GM21576 (cell line): ENCODE data around the gene SUMO4.
"Not testable (repeated sequence)": the region's sequence is repeated elsewhere in the genome, so short reads cannot be mapped to it uniquely, and the experiment has no call there.

Experiments
- ATAC-seq: cut with Tn5 transposase; IDR thresholded peaks from one replicate; pipeline ENCODE4 v1.9.1; 2021; ENCODE audit warnings: mild to moderate bottlenecking, moderate library complexity; ENCODE audit not compliant: unreplicated experiment

Gene SUMO4

DNA sequence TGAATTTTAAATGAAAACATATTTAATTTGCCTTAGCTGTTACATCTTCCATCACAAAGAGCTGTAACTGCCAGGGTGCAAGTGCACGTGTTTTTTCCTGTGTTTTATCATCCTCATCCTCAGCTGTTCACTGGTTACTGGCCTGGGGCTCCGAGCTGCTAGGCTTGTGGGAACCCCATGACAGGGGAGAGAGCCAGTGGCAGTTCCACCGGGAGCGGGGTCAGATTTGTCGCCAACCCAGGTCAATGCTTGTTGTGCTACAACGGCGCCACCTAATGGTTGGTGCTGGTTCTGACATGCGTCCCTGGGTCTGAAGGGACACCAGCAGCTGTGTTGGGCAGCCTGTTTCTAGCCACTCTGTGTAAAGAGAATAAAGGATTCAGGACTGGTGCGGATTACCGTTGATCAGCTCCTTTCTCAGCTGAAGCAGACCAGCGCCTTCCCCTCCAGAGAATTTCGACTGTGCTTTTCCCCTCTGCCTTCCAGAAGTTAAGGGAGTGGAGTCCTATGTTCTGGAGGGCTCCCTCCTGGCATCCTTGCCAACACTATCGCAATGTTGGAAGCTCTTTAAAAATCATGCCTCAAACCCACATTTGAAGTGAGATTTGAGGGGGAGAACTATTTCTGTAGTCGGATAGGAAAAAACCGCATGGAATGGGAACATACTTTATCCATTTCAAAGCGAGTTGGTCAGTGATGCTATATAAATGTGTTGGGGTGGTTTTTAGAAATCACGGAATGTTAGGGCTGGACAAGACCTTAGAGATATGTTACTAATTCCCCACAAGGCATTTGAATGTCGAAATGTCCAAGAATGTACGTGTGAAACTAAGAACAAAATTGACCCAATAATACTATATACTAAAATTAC lies 32.1 kb downstream of the SUMO4 start:
- peak; percentile 85 for ATAC-seq

DNA sequence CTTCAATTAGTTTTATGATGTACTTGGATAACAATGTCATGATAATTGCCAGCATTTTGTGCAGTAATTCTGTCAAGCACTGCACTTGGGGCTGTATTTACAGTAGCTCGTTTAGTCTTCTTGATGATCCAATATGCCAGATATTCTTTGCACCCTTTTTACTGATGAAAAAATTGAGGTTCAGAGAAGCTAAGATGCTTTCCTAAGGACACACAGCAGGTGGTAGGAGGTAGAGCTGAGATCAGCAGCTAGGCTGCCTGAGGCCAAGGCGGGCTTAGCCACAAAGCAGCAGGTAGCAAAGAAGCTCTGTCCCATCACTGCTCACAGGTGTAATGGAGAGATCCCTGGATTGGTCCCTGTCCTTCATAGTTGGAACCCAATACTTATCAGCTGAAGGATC lies 33.3 kb downstream of the SUMO4 start:
- ATAC-seq, result no peak

DNA sequence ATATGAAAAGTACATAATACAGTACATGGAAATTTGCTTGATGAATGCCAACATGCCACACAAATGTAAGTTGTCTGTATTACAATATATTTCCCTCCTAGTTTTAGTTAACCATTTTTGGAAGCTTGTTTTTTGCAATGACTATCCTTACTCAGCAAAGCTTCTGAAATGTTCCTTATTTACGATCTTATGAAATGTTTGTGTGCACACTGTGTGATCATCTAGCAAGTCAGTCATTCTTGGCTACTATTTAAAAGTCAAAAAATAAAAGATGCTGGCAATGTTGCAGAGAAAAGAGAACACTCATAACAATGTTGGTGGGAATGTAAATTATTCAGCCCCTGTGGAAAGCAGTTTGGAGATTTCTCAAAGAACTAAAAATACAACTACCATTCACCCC lies 33.8 kb downstream of the SUMO4 start:
- ATAC-seq, result no peak

DNA sequence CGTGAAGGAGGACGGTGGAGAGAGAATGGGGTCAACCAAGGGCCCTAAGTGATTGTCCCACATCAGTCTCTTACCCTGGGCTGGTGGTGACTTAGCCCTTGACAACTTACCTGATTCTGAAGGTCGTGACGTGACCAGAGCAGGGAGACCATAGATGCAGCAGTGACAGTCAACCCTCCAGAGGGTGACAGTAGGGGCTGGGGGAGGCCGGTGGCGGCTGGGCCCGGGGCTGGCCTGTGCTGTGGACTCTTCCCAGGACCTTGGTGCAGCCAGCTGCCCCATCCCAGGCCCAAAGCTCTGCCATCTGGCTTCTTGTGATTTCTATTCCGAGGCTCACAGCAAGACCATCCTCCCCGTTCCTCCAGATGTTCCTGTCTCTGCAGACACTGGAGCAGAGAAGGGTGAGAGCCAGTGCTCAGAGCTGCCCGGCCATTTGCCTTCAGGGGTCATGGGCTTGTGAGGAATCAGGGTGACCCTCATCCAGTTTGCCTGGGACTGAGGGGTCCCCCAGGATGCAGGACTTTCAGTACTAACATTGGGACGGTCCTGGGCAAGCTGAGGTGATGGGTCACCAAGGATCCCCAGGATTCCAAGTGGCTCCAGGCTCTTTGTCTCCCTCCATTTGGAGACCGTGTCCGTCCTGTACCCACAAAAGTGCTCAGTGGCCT lies 36.0 kb downstream of the SUMO4 start:
- ATAC-seq, result no peak

DNA sequence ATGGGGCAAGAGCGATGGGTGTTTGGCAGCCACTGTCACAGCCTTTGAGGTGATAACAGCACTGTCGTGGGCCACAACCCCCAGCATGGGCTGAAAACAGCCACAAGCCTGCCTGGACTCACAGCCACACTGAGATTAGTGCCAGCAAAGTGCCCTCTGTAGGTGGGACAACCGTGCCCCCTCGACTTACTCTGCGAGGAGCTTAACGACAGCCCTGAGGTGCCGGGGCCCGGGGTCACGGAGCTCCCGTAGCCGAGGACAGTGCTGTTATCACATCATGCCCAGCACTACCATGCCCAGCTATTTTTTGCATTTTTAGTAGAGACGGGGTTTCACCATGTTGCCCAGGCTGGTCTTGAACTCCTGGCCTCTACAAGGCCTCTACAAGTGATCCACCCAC lies 36.6 kb downstream of the SUMO4 start:
- ATAC-seq, result no peak

DNA sequence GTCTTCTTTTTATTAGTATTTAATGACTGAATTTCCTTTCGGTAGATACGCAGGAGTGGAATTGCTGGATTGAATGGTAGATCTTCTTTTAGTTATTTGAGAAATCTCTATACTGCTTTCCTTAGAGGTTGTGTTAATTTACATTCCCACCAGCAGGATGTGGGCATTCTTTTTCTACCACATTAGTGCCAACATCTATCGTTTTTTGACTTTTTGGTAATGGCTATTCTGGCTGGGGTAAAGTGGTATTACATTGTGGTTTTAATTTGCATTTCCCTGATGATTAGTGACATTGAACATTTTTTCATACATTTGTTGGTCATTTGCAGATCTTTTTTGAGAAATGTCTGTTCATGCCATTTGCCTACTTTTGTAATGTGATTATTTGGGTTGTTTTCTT lies 37.1 kb downstream of the SUMO4 start:
- ATAC-seq, result no peak

DNA sequence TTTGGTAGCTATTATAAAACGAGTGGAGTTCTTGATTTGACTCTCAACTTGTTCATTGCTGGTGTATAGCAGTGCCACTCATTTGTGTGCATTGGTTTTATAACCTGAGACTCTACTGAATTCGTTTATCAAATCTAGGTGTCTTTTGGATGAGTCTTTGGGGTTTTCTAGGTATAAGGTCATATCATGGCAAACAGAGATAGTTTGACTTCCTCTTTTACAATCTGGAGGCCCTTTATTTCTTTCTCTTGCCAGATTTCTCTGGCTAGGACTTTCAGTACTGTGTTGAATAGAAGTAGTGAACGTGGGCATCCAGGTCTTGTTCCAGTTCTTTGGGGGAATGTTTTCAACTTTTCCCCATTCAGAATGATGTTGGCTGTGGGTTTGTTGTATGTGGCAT lies 38.8 kb downstream of the SUMO4 start:
- ATAC-seq, result no peak

DNA sequence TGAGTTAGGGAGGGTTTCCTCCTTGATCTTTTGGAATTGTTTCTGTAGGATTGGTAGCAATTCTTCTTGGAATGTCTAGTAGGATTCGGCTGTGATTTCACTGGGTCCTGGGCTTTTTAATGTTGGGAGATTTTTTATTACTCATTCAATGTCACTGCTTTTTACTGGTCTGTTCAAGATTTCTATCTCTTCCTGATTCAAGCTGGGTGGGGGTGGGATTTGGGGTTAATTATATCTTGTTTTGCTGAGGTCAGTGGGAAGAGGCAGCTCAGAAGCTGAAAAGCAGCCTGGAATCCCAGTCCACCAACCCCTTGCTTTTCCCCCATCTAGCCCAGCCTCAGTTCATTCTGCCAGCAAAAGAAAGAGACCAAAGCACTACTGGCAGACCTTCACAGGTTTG lies 39.6 kb downstream of the SUMO4 start:
- ATAC-seq, result no peak

DNA sequence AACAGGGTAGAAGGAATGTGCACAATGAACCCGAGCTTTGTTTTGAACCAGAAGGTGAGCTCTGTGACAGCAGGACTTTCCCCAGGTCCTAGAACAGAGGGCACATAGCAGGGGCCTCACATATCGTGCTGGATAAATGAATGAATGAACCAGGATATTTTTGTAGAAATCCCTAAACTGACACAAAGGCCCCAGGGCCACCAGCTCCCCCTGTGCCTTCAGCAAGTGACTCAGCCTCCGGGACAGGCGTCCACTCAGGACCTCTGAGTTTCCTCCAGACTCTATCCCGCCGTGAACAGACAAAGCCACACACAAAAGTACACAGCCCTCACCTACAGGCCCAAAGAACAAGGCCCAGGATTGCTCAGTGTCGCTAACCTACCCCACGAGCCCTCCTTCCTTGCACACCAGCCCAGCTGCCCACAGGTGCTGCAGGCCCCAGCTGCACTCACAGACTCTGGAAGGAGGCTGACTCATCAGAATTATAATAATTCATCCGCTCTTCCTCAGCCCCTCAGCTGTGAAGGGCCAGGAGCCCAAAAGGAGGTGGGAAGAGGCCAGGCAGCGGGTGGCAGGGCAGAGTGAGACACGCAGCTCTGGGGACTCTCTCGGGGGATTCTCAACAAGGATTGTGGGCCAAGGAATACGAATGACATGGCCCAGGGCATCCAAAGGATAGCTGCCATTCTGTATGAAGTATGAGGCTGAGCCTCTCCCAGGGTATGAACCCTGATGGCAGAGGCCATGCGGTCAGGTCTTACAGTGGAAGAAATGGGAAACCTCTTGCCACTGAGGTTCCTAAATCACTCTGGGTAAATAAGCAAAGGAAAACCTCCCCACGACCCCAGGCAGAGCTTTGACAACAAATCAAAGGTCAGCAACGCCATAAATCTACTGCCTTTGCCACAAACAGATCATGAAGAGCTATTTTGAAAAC lies 40.9 kb downstream of the SUMO4 start:
- no peak for ATAC-seq

DNA sequence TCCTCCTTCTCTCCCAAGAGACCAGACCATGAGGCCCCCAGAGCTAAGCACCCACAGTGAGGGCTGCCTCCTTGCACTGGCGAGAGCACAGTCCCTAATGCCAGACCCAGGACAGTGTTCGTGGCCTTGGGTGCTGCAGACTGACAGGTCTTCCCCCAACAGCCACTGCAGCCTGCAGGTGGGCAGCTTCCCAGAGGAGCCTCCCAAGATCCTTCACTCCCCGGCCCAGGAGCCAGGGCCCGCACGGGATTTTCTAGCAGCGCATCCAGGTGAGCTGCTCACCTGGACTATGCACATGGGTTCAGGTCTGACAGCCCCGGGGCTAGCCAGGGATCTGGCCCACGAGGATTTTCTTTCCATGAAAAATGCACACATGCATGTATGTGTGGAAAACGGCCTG lies 41.7 kb downstream of the SUMO4 start:
- ATAC-seq, result no peak

DNA sequence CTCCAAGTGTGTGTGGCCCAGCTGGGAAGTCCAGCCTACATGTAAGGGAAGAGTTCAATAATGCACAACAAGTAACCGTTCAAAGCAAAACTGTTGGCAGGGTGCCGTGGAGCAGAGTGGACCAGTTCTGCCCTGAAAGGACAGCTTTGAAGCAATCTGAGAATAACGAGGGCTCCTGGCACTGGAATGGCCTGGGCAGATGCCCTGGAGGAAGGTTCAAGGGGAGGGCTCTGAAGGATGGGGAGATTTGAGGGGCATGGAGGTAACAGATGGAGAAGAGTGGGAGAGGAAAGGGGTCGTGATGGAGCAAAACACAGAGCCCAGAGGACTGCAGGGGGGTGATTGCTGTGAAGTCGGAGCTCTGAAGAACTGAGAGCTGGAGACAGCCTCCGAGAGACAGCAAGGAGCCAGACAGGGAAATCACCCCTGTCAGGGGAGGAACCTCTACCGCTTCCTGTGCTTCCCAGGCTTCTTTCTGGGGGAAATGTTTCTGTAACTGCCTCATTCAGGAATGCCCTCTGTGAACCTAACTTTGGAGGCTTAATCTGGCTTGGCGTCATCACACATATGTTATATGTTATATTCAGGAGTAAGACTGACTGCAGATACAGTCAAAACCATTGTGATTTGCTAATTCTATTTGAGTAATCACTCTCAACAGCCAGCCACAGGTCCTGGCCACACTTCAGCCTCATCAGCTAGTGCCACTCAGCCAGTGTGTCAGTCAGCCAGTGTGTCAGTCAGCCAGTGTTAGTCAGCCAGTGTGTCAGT lies 43.5 kb downstream of the SUMO4 start:
- no peak for ATAC-seq

DNA sequence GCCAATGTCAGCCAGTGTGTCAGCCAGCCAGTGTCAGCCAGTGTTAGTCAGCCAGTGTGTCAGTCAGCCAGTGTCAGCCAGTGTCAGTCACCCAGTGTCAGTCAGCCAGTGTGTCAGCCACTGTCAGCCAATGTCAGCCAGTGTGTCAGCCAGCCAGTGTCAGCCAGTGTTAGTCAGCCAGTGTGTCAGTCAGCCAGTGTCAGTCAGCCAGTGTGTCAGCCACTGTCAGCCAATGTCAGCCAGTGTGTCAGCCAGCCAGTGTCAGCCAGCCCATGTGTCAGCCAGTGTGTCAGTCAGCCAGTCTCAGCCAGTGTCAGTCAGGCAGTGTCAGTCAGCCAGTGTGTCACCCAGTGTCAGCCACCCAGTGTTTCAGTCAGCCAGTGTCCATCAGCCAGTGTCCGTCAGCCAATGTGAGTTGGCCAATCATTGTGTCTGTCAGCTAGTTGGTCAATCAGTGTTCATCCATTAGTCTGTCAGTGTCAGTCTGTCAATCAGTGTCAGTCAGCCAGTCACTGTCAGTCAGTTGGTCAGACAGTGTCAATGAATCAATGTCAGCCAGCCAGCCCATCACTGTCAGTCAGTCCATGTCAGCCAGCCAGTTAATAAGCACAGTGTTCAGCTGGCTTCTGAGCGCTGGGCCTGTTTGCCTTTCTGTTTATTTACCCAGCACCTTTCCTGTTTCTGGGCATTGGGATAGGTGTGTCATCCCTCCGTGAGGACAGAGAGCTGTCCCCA lies 44.5 kb downstream of the SUMO4 start:
- not testable (repeated sequence) for ATAC-seq

DNA sequence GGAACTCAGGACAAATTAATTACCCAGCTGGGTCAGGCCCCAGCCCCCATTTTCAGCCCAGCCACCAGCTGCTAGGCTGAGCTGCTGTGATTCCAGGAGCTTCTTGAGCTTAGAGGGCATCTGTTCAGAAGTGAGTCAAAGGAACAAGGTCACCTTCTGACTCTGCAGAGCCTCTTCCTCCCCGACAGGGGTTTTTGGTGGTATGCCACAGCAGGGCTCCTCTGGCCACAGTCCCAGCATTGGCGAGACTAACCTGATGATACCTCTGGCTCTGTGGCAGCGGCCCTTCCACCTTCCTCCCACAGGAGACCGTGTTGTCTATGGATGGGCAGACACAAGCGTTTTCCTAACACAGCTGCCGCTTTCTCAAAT lies 45.0 kb downstream of the SUMO4 start:
- no peak for ATAC-seq

DNA sequence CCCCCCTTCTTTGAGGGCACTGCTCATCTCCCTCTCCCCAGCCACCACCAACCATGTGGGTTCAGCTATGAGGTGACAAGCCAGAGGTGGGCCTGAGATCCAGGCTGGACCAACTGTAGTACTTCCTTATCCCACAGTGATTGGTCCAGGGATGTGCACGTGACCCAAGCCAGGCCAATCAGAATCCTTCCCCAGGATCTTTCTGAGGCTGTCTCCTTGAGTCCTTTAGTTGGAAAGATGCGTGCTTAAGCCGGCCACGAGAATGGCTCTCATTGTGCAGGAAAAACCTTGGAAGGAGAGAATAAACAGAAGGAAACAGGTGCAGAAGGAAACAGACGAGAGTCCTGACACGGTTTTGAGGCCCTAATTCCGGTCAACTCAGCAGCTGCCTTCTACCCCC lies 45.5 kb downstream of the SUMO4 start:
- no peak for ATAC-seq

DNA sequence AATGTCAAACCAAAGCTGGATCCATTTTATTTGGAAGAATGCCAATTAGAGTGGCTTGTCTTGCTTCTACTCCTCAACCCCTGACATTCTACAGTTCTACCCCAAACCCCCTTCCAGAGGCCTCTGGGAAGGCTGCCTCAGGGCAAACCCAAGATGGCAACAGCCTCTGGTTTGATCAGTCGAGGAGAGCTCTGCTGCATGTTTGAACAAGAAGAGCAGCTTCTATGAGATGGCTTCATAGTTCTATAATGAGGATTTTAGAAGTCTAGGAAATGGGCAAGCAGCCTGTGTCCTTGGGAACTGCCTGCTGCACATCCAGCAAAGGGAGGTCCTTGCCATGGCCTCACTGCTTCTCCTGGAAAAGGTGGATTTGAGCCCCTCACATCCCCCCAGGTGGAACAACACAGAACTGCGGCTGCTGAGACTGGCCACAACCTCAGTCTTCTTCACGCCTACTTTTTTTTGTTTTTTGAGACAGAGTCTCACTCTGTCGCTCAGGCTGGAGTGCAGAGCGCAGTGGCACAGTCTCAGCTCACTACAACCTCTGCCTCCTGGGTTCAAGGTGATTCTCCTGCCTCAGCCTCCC lies 46.8 kb downstream of the SUMO4 start:
- ATAC-seq, result no peak

DNA sequence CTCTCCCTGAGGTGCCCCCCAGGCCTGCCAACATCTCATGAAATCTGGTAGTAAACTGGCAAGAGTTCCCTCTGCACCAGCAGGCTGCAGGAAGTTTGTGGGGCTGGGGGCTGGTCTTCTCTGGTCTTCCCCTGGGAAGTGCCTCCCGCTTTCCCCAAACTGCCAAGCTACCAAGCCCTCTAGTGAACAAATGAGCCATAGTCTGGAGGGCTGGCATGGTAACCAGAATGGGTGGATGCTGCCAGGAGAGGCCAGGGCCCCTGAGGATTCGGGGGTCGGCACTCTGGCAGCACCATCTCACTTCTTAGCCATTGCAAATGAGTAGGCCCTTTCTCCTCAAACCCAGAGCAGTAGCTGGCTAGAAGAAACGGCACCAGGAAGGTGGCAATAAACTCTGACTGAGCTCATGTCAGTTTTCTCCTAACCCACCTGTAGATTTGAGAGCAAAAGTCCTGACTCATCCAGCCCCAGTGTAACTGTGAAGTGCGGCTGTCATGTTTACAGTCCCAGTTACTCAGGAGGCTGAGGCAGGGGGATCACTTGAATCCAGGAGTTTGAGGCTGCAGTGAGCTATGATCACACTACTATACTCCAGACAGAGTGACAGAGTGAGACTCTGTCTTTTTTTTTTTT lies 48.9 kb downstream of the SUMO4 start:
- ATAC-seq, result no peak

DNA sequence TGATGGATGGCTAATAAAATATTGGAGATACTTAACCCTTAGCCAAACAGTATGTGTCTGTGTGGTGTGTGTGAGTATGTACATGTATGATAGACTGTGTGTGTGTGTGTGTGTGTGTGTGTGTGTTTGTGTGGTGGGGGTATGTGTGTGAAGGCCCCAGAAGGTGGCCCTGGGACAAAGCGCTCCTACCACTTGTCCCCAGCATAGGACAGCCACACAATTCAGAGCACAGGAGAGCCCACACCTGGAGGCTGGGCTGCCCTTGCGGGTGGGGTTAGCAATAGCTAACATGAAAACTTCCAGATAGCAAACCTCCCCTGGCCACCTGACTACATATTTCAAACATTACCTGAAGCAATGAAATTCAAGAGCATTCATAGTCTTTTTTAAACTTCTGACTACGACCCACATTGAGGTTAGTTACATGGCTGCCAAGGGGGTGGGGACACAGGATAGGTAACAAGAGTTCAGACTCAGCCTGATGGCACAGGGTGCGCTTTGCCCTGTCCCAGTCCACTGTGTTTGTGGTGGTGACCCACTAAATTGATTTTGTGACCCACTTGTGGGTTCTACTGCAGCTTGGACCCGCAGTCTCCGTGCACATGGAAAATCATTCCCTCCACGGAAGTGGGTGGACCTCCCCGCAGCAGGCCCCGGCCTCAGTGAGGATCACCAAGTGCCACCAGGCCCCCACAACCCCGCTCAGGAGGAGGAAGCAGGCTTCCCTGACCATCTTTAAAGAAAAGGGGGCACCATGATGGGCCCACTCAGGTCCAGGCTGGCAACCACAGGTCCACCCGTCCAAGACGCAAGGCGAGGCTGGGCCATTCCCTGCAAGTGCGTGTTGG lies 50.0 kb downstream of the SUMO4 start:
- ATAC-seq, result no peak
